Mucosa of rectum (tissue), 2 donors: Measurements from ENCODE around the gene ULK1.

Experiments
- H3K27ac ChIP-seq, 2 donors: one replicate each; pipeline ENCODE4 v1.7.0; 2013; ENCODE audit warnings: inconsistent platforms in 2 of 2, low read depth in 2 of 2, low read length in 2 of 2
- H3K27me3 ChIP-seq, 2 donors: one replicate each; pipeline ENCODE4 v1.7.0; 2013; ENCODE audit warnings: low read length in 2 of 2; ENCODE audit not compliant: control insufficient read depth in 2 of 2, insufficient read depth in 2 of 2
- H3K36me3 ChIP-seq, 2 donors: one replicate each; pipeline ENCODE4 v1.7.0; 2013; ENCODE audit warnings: low read length in 2 of 2; ENCODE audit not compliant: control insufficient read depth in 2 of 2, insufficient read depth in 2 of 2
- H3K4me1 ChIP-seq, 2 donors: one replicate each; pipeline ENCODE4 v1.7.0; 2013; ENCODE audit warnings: low read length in 2 of 2, mild to moderate bottlenecking in 1 of 2; ENCODE audit not compliant: control insufficient read depth in 2 of 2, insufficient read depth in 2 of 2
- H3K4me3 ChIP-seq, 2 donors: one replicate each; pipeline ENCODE4 v1.7.0; 2013; ENCODE audit warnings: low read length in 2 of 2
- H3K9ac ChIP-seq, 2 donors: one replicate each; pipeline ENCODE4 v1.7.0; 2013; ENCODE audit warnings: low read length in 2 of 2, low read depth in 1 of 2, mild to moderate bottlenecking in 1 of 2
- H3K9me3 ChIP-seq, 2 donors: one replicate each; pipeline ENCODE4 v1.7.0; 2013; ENCODE audit warnings: low read length in 2 of 2; ENCODE audit not compliant: control insufficient read depth in 2 of 2
- donor health status: healthy.
- donor health status: Normal muscosa, but diverticular disease.

The ULK1 gene

GRCh38 chr12:131892711-131893604 is 1.5 kb upstream of the ULK1 start:
- Histone ChIP-seq H3K9me3 (no peaks in the 10 kb centered on the region), H3K36me3 (peaks cover 0 to 4% of the 10 kb centered on the region in 2 donors), H3K4me1 (peaks cover 18 to 19% of the 10 kb centered on the region in 2 donors), H3K9ac (no peak overlapping the region), H3K27ac (no peak overlapping the region), H3K4me3 (no peak overlapping the region), H3K27me3 (peaks cover 2 to 5% of the 10 kb centered on the region in 2 donors)

- H3K4me3 ChIP-seq, result peak overlapping the region in 1 of 2 donors; percentile 35
- H3K27ac ChIP-seq, result no peak overlapping the region
- H3K9ac ChIP-seq, result no peak overlapping the region
Observed at GRCh38 chr12:131893605-131894312, 663 bp upstream of the ULK1 start.

GRCh38 chr12:131894981-131895639 is 688 bp downstream of the ULK1 start:
- Histone ChIP-seq H3K4me1 (peaks cover 18 to 19% of the 10 kb centered on the region in 2 donors), H3K27ac (peak overlapping the region; percentile 95 to 98), H3K9me3 (no peaks in the 10 kb centered on the region), H3K36me3 (peaks cover 0 to 4% of the 10 kb centered on the region in 2 donors), H3K27me3 (no peaks in the 10 kb centered on the region), H3K9ac (peak overlapping the region; percentile 79 to 93), H3K4me3 (peak overlapping the region; percentile 74 to 88)

More at GRCh38 chr12:131893605-131894312, 663 bp upstream of the ULK1 start:
- Histone ChIP-seq H3K9me3 (no peaks in the 10 kb centered on the region), H3K27me3 (peaks cover 2 to 5% of the 10 kb centered on the region in 2 donors), H3K36me3 (peaks cover 0 to 4% of the 10 kb centered on the region in 2 donors), H3K4me1 (peaks cover 18 to 19% of the 10 kb centered on the region in 2 donors)

- Histone ChIP-seq H3K9me3 (no peaks in the 10 kb centered on the region), H3K4me1 (peaks cover 18 to 19% of the 10 kb centered on the region in 2 donors)
Observed at GRCh38 chr12:131895640-131896079, 1.2 kb downstream of the ULK1 start.

GRCh38 chr12:131896080-131896810 is 1.8 kb downstream of the ULK1 start:
- Histone ChIP-seq H3K9me3 (no peaks in the 10 kb centered on the region), H3K27me3 (no peaks in the 10 kb centered on the region), H3K36me3 (peaks cover 0 to 8% of the 10 kb centered on the region in 2 donors), H3K27ac (peak overlapping the region; percentile 95 to 98), H3K4me1 (peaks cover 18 to 20% of the 10 kb centered on the region in 2 donors), H3K9ac (peak overlapping the region; percentile 79 to 93), H3K4me3 (peak overlapping the region; percentile 74 to 88)

More at GRCh38 chr12:131895640-131896079, 1.2 kb downstream of the ULK1 start:
- Histone ChIP-seq H3K27ac (peak overlapping the region; percentile 95 to 98), H3K9ac (peak overlapping the region; percentile 79 to 93), H3K36me3 (peaks cover 0 to 8% of the 10 kb centered on the region in 2 donors), H3K27me3 (no peaks in the 10 kb centered on the region), H3K4me3 (peak overlapping the region; percentile 74 to 88)

GRCh38 chr12:131896811-131897270 is 2.4 kb downstream of the ULK1 start:
- H3K4me1 ChIP-seq, result peaks cover 20 to 24% of the 10 kb centered on the region in 2 donors
- H3K27ac ChIP-seq, result peak overlapping the region; percentile 95 to 98
- no peaks in the 10 kb centered on the region for H3K27me3 ChIP-seq
- peak overlapping the region; percentile 74 to 93 for H3K9ac ChIP-seq
- H3K4me3 ChIP-seq, result peak overlapping the region; percentile 74 to 88
- H3K36me3 ChIP-seq, result peaks cover 0 to 8% of the 10 kb centered on the region in 2 donors
- no peaks in the 10 kb centered on the region for H3K9me3 ChIP-seq

- H3K4me1 ChIP-seq, result peaks cover 23 to 27% of the 10 kb centered on the region in 2 donors
- H3K27me3 ChIP-seq, result no peaks in the 10 kb centered on the region
- no peaks in the 10 kb centered on the region for H3K9me3 ChIP-seq
- H3K9ac ChIP-seq, result no peak overlapping the region
- H3K36me3 ChIP-seq, result peaks cover 0 to 8% of the 10 kb centered on the region in 2 donors
- H3K4me3 ChIP-seq, result no peak overlapping the region
- H3K27ac ChIP-seq, result peak overlapping the region in 1 of 2 donors; percentile 95
Observed at GRCh38 chr12:131897276-131897675, 2.9 kb downstream of the ULK1 start.

- H3K27ac ChIP-seq, result no peak overlapping the region
- H3K9me3 ChIP-seq, result no peaks in the 10 kb centered on the region
- no peak overlapping the region for H3K4me3 ChIP-seq
- H3K4me1 ChIP-seq, result peaks cover 24 to 27% of the 10 kb centered on the region in 2 donors
- H3K36me3 ChIP-seq, result peaks cover 0 to 8% of the 10 kb centered on the region in 2 donors
- H3K9ac ChIP-seq, result no peak overlapping the region
- H3K27me3 ChIP-seq, result no peaks in the 10 kb centered on the region
Observed at GRCh38 chr12:131897875-131898274, 3.5 kb downstream of the ULK1 start.

- H3K36me3 ChIP-seq, result peaks cover 0 to 8% of the 10 kb centered on the region in 2 donors
- no peaks in the 10 kb centered on the region for H3K9me3 ChIP-seq
- H3K9ac ChIP-seq, result no peak overlapping the region
- no peaks in the 10 kb centered on the region for H3K27me3 ChIP-seq
- H3K4me3 ChIP-seq, result no peak overlapping the region
- H3K4me1 ChIP-seq, result peaks cover 21 to 24% of the 10 kb centered on the region in 2 donors
- H3K27ac ChIP-seq, result no peak overlapping the region
Observed at GRCh38 chr12:131900397-131900796, 6.0 kb downstream of the ULK1 start.
